Ecto neural progenitor cell (in vitro differentiated cells): ENCODE measurements around the gene GPD1.
"Not testable (repeated sequence)": the region's sequence is repeated elsewhere in the genome, so short reads cannot be mapped to it uniquely, and the experiment has no call there.

Experiments used
- DNase-seq: peaks from one replicate; pipeline ENCODE4 v3.0.0-alpha.2; 2018; ENCODE audit warnings: low spot score

The GPD1 gene

DNA sequence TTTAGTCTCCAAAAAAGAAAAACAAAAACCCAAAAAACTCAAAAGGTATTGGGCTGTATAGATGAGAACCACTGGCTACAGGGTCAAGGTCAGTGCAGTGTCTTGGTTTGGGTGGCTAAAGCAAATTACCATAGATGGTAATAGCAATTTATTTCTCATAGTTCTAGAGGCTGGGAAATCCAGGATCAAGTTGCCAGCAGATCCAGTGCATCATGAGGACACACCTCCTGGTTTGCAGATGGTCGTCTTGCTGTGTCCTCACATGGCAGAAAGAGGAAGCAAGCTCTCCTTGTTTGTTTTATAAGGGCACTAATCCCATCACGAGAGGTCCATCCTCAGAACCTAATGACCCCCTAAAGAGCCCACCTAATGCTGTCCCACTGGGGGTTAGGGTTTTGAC, 19.4 kb downstream of the GPD1 start:
- no peak for DNase-seq

- DNase-seq: no peak
Measured at GRCh38 chr12:50127546-50127945, 23.7 kb downstream of the GPD1 start.

DNA sequence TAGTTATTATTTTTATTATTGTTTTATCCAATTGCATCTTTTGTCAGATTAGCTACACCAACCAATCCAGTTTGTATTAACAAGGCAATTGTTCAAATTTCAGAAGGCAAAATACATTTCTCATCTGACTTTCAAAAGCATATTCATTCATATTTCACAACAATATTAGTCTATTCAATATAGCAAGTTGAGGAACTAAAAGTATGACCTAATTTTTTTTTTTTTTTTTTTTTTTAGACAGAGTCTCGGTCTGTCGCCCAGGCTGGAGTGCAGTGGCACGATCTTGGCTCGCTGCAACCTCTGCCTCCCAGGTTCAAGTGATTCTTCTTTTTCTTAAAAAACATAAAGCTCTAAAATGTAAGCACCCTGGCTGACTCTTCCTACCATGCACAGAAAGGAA, 25.5 kb downstream of the GPD1 start:
- DNase-seq: no peak

DNA sequence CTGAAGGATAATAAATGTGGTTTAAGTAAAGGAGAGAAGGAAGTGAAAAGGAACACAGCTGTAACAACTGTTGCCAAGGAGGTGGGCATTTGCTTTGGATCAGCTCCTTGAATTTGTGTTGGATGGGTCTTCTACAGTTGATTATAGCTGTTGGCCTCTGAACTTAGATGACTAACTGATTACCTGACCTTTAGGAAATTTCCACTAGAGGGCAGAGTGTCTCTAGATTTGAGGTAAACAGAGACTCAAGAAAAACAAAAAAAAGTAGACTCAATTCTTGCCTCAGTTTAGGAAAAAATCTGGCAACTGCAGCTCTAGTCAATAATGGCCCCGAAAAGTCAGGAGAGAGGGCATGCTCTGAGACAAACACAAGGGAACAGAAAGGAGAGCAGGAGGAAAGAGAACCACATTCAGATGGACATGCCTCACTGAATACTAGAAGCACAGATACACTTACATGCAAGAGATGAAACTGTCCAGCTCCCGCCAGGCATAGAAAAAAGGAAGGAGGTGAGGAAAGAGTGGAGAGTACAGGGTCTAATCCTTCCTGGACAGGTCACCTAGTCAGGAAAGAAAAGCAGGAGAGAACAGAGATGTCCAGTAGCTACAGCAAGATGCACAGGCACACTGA, 28.8 kb downstream of the GPD1 start:
- no peak for DNase-seq

GRCh38 chr12:50142993-50143392, 39.2 kb downstream of the GPD1 start:
- DNase-seq: no peak

DNA sequence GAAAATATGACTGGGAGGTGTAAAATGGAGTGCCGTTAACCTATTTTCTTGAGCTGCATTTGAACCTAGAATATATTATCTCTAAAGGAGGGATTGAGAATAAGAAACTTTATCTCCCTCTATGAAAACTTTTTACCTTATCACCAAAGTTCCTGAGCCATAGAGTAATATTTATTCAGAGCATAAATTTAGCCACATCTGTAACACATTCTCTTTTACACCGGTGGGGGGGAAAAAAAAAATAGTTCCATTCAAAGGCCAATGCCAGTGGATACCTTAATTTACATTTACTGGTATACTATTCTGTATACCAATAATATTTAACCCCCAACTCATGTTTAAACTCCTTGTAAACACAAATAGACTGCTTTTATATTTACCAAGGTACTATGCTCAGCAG, 41.6 kb downstream of the GPD1 start:
- no peak for DNase-seq

DNA sequence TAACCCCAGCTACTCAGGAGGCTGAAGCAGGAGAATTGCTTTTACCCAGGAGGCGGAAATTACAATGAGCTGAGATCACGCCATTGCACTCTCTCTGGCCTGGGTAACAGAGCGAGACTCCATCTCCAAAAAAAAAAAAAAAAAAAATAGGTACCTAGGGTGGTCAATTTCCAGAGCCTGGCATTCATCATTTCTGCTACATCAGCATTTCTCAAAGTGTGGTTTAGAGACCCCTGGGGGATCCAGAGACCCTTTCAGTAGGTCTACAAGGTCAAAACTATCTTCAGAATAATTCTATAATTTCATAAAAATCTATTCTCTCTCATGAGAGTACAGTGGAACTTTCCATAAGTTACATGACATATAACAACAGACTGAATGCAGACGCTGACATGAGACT, 43.5 kb downstream of the GPD1 start:
- DNase-seq: no peak

GRCh38 chr12:50148011-50148410, 44.2 kb downstream of the GPD1 start:
- DNase-seq: not testable (repeated sequence)

DNA sequence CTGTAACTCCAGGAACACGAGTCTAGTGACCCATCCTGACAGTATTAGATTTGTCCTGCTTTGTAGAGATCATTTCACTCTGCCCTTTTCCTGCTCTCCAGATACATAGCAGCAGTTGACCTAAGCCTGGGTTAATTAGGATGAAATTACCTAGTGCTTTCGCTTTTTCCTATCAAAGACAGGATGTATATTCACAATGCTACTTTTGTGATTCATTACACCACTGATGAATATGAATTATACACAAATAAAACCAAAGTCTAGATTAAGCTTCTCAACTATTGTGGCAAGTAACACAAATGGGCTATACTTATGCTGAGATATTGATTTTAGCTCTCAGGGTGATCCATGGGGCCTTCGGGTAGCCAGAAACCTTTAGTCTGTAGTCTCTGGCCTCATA, 45.5 kb downstream of the GPD1 start:
- no peak for DNase-seq

DNA sequence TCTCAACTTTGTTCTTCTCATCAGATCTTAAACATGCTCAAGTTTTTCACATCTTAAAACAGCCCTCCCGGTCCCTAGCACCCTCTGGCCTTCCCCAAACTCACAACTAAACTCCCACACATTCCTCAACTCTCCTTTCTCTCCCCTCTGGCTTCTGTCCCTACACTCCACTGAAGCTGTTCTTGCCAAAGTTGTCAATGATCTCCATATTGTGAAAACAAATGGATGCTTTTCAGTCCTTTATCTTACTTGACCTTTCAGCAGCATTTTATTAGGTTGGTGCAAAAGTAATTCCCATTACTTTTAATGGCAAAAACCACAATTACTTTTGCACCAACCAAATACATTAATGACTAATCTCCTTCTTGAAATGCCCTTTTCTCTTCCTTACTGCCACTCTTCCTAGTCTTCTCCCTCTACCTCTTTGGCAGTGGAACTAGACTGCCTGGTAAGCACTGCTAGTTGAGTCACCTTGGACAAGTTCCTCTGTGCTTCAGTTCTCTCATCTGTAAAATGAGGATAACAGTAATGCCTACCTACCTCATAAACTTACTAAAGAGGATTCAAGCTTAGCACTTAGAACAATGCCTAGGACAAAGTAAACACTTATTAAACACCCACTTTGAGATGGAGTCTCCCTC, 47.4 kb downstream of the GPD1 start:
- DNase-seq: no peak

DNA sequence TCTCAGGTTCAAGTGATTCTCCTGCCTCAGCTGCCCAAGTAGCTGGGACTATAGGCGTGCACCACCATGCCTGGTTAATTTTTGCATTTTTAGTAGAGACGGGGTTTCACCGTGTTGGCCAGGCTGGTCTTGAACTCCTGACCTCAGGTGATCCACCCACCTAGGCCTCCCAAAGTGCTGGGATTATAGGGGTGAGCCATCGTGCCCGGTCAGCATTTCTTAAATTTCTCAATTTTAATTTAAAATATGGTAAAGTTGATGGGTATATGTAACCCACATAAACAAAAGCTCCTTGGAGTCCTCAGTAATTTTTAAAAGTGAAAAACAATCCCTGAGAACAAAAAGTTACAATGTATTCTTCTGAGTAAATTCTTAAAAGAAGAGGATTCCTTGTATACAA, 51.1 kb downstream of the GPD1 start:
- DNase-seq: not testable (repeated sequence)

GRCh38 chr12:50156641-50157040, 52.8 kb downstream of the GPD1 start:
- no peak for DNase-seq

DNA sequence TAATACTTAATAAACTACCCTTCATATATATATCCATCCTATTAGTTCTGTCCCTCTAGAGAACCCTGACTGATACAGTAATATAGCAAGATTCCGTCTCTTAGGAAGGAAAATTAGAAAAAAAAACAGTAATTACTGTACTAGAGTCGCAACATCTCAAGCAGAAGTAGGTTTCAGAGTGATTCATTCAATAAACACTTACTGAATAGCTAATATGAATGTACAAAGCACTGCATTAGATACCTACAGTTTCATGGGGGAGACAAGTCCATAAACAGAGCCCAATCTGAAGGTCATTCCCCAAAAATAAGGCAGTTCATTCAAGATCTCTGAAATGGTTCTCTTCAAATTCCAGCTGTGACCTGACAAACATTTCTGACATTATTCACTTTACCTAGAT, 53.5 kb downstream of the GPD1 start:
- DNase-seq: no peak

GRCh38 chr12:50160643-50161042, 56.8 kb downstream of the GPD1 start:
- DNase-seq: no peak
